Measurements from ENCODE around the gene BAZ2B. TPM values are rescaled to one million over a fixed set of nuclear protein-coding genes. Genes with fewer than 3 reads are reported as not detected.

BAZ2B gene
- total and polyA plus RNA-seq, 2 of the 13 experiments (the other 11 are each of a cell fraction or from before 2014, with no cell fraction given) = 14.0 to 15.1 TPM

DNA sequence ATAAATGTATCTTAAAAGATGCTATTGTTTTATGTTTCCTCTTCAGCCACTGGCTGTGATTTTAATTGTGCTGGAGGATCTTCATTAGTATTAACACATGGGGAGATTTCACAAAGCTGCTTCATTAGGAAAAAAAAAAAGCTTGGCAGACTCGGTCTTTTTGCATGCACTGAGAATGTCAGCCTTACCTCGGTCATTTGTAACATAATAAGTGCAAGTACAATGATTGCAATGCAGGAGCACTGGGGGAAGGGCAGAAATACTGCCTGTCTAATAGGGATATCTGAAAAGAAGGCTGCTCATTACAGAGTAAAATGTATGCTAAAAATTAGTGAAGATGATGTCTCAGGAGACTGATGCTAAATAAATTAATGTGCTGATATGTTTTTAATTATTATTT, 1.3 kb upstream of the BAZ2B start:
- in situ Hi-C loops (cut with HindIII; ENCODE audit: extremely low pct_ligation_motif_present, low pct_unique_long_range_greater_than_20kb) = no loop called here
- intact Hi-C loops (cut with micrococcal nuclease; ENCODE audit: unreplicated experiment) = loop anchor here (10.0 kb wide), 1 partner anchor 177 kb away; the partner anchor contains the start of gene CD302
- FAIRE-seq = no peak
- no peak for TF ChIP-seq ELF4 (CRISPR knock-in tag; IDR thresholded peaks at IDR 0.05; ENCODE audit: borderline replicate concordance)
- TF ChIP-seq, protein P1, sequence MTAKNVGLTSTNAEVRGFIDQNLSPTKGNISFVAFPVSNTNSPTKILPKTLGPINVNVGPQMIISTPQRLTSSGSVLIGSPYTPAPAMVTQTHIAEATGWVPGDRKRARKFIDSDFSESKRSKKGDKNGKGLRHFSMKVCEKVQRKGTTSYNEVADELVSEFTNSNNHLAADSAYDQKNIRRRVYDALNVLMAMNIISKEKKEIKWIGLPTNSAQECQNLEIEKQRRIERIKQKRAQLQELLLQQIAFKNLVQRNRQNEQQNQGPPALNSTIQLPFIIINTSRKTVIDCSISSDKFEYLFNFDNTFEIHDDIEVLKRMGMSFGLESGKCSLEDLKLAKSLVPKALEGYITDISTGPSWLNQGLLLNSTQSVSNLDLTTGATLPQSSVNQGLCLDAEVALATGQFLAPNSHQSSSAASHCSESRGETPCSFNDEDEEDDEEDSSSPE (CRISPR knock-in tag; IDR thresholded peaks at IDR 0.05) = no peak
- no peak for TF ChIP-seq SIX4 (CRISPR knock-in tag; IDR thresholded peaks at IDR 0.05)
- TF ChIP-seq, protein P2, sequence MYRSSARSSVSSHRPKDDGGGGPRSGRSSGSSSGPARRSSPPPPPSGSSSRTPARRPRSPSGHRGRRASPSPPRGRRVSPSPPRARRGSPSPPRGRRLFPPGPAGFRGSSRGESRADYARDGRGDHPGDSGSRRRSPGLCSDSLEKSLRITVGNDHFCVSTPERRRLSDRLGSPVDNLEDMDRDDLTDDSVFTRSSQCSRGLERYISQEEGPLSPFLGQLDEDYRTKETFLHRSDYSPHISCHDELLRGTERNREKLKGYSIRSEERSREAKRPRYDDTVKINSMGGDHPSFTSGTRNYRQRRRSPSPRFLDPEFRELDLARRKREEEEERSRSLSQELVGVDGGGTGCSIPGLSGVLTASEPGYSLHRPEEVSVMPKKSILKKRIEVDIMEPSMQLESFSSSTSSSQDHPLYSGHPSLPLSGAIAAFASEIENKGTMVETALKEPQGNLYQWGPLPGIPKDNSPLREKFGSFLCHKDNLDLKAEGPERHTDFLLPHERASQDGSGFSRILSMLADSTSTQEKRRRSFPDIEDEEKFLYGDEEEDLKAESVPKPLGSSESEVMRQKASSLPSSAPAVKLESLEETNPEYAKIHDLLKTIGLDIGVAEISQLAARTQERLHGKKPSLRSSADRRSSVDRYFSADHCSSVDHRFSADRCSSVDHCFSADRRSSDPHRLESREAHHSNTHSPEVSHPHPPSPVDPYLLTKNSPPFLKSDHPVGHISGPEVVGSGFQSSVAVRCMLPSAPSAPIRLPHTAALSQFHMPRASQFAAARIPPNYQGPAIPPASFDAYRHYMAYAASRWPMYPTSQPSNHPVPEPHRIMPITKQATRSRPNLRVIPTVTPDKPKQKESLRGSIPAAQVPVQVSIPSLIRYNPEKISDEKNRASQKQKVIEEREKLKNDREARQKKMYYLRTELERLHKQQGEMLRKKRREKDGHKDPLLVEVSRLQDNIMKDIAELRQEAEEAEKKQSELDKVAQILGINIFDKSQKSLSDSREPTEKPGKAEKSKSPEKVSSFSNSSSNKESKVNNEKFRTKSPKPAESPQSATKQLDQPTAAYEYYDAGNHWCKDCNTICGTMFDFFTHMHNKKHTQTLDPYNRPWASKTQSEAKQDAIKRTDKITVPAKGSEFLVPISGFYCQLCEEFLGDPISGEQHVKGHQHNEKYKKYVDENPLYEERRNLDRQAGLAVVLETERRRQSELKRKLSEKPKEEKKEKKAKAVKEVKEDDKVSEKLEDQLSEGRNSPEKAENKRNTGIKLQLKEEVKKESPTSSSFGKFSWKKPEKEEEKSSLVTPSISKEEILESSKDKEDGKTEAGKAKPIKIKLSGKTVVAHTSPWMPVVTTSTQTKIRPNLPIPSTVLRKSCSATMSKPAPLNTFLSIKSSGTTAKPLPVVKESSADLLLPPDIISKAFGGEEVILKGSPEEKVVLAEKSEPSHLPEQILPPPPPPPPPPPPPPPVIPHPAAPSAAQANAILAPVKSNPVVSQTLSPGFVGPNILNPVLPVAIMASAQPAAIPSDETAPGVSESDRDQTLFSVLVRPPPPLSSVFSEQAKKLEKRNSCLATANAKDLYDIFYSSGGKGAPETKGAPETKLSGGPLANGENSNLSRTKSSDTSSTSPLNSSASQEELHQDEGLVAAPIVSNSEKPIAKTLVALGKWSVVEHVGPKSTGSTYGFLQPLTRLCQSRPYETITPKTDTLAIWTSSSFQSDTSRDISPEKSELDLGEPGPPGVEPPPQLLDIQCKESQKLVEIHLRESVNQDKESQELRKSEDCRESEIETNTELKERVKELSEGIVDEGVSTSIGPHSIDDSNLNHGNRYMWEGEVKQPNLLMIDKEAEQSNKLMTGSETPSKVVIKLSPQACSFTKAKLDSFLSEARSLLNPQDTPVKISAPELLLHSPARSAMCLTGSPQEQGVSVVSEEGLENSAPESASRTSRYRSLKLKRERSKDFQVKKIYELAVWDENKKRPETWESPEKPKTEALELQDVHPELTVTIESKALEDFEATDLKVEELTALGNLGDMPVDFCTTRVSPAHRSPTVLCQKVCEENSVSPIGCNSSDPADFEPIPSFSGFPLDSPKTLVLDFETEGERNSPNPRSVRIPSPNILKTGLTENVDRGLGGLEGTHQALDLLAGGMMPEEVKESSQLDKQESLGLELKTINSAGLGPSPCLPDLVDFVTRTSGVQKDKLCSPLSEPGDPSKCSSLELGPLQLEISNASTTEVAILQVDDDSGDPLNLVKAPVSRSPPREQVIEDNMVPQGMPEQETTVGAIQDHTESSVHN (CRISPR knock-in tag; IDR thresholded peaks at IDR 0.05) = no peak
- TF ChIP-seq ESRRA (CRISPR knock-in tag; IDR thresholded peaks at IDR 0.05; ENCODE audit: low read depth) = no peak
- TF ChIP-seq ADNP (CRISPR knock-in tag; IDR thresholded peaks at IDR 0.05) = no peak
- no peak for TF ChIP-seq SP5 (CRISPR knock-in tag; IDR thresholded peaks at IDR 0.05; ENCODE audit: borderline replicate concordance, low read depth)
- TF ChIP-seq, protein P3, sequence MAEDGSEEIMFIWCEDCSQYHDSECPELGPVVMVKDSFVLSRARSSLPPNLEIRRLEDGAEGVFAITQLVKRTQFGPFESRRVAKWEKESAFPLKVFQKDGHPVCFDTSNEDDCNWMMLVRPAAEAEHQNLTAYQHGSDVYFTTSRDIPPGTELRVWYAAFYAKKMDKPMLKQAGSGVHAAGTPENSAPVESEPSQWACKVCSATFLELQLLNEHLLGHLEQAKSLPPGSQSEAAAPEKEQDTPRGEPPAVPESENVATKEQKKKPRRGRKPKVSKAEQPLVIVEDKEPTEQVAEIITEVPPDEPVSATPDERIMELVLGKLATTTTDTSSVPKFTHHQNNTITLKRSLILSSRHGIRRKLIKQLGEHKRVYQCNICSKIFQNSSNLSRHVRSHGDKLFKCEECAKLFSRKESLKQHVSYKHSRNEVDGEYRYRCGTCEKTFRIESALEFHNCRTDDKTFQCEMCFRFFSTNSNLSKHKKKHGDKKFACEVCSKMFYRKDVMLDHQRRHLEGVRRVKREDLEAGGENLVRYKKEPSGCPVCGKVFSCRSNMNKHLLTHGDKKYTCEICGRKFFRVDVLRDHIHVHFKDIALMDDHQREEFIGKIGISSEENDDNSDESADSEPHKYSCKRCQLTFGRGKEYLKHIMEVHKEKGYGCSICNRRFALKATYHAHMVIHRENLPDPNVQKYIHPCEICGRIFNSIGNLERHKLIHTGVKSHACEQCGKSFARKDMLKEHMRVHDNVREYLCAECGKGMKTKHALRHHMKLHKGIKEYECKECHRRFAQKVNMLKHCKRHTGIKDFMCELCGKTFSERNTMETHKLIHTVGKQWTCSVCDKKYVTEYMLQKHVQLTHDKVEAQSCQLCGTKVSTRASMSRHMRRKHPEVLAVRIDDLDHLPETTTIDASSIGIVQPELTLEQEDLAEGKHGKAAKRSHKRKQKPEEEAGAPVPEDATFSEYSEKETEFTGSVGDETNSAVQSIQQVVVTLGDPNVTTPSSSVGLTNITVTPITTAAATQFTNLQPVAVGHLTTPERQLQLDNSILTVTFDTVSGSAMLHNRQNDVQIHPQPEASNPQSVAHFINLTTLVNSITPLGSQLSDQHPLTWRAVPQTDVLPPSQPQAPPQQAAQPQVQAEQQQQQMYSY (CRISPR knock-in tag; IDR thresholded peaks at IDR 0.05) = no peak

More for the DNA sequence above, 1.3 kb upstream of the BAZ2B start:
- BruUV-seq (replicated peaks) = no TSS peak
- no peak overlapping the region for H3K9ac ChIP-seq (ENCODE audit: insufficient read depth, low read depth, low read length)
- H3K27me3 ChIP-seq (ENCODE audit: control insufficient read depth in 1 of 2, insufficient read depth in 2 of 2, low read length in 2 of 2) = no peaks in the 10 kb centered on the region; a peak in 1 of 5 replicates
- no peak overlapping the region for H3K4me2 ChIP-seq (ENCODE audit: low read depth, low read length)
- H3K4me1 ChIP-seq (ENCODE audit: insufficient read depth, low read length) = peaks cover 55% of the 10 kb centered on the region
- H3K79me2 ChIP-seq (ENCODE audit: insufficient read depth, low read length) = peaks cover 23% of the 10 kb centered on the region
- ChIA-PET CTCF (ENCODE audit: low intra/inter-chr PET ratio, low total read pairs) (no interaction called here), POLR2A (no interaction called here)
- 36% methylated on average over 2 of the region's 2 CpGs for WGBS (ENCODE audit: low lambda C conversion rate)
- no peaks in the 10 kb centered on the region for H4K20me1 ChIP-seq (ENCODE audit: insufficient read depth, low read length)
- ATAC-seq (no peak), DNase-seq (ENCODE audit: low spot score) (no peak)
- no peak overlapping the region for H2AFZ ChIP-seq (ENCODE audit: low read length)
- H3K27ac ChIP-seq (ENCODE audit: extremely low read length, insufficient read depth, low read length) = no peak overlapping the region
- no peaks in the 10 kb centered on the region for H3K36me3 ChIP-seq (replicated peaks in 1 of 2; ENCODE audit: control insufficient read depth in 1 of 2, insufficient read depth in 2 of 2, low read length in 2 of 2)
- no peaks in the 10 kb centered on the region for H3K9me3 ChIP-seq (ENCODE audit: low read length)
- no peak overlapping the region for H3K4me3 ChIP-seq (replicated peaks in 1 of 3; ENCODE audit: insufficient read depth in 1 of 3, low read depth in 2 of 3, low read length in 3 of 3)
